NCI-H128 (cell line): ENCODE measurements around the gene SPOP.
"Not testable (repeated sequence)": the region's sequence is repeated elsewhere in the genome, so short reads cannot be mapped to it uniquely, and the experiment has no call there.

Experiments used
- DNase-seq: peaks from one replicate; lab custom pipeline; 2025; ENCODE audit not compliant: unreplicated experiment; lab: John Stamatoyannopoulos, UW

SPOP gene

GRCh38 chr17:49574945-49575678, 102.8 kb downstream of the SPOP start:
- no peak for DNase-seq

GRCh38 chr17:49574323-49574781, 103.5 kb downstream of the SPOP start:
- no peak for DNase-seq

- no peak for DNase-seq
These were observed 104.2 kb downstream of the SPOP start for GRCh38 chr17:49573510-49574322.

GRCh38 chr17:49572806-49573420, 105.0 kb downstream of the SPOP start:
- no peak for DNase-seq

GRCh38 chr17:49572226-49572625, 105.7 kb downstream of the SPOP start:
- DNase-seq = no peak

GRCh38 chr17:49571764-49572163, 106.1 kb downstream of the SPOP start:
- DNase-seq = no peak

GRCh38 chr17:49571283-49571682, 106.6 kb downstream of the SPOP start:
- DNase-seq = no peak

GRCh38 chr17:49570540-49571242, 107.2 kb downstream of the SPOP start:
- DNase-seq = no peak

- not testable (repeated sequence) for DNase-seq
These were observed 109.2 kb downstream of the SPOP start for GRCh38 chr17:49568695-49569047.

GRCh38 chr17:49567871-49568694, 109.8 kb downstream of the SPOP start:
- peak; percentile 34 for DNase-seq

- no peak for DNase-seq
These were observed 110.8 kb downstream of the SPOP start for GRCh38 chr17:49567104-49567521.

GRCh38 chr17:49566668-49567071, 111.2 kb downstream of the SPOP start:
- no peak for DNase-seq

GRCh38 chr17:49565948-49566491, 111.9 kb downstream of the SPOP start:
- DNase-seq = no peak

GRCh38 chr17:49564638-49565037, 113.3 kb downstream of the SPOP start:
- no peak for DNase-seq

GRCh38 chr17:49557312-49558024, 120.4 kb downstream of the SPOP start:
- DNase-seq = no peak

GRCh38 chr17:49556223-49556943, 121.5 kb downstream of the SPOP start:
- DNase-seq = no peak

- DNase-seq = no peak
These were observed 122.2 kb downstream of the SPOP start for GRCh38 chr17:49555495-49556222.
